Epithelial cell of proximal tubule (primary cell): Measurements from ENCODE around the gene PPP1R36. TPM values are rescaled to one million over a fixed set of nuclear protein-coding genes. Genes with fewer than 3 reads are reported as not detected.

Source experiments
- DNase-seq: peaks from one replicate; pipeline ENCODE4 v3.0.0-alpha.2; 2011; ENCODE audit warnings: low read depth
- H3K4me3 ChIP-seq: 2 replicates; pipeline ENCODE4 v1.5.1; 2011; ENCODE audit warnings: low read depth, mild to moderate bottlenecking, low read length
- CTCF ChIP-seq: conservative IDR thresholded peaks from 2 replicates; pipeline ENCODE4 v1.5.1; 2012; ENCODE audit warnings: low read depth, mild to moderate bottlenecking, low read length
- total RNA-seq: library from RNA; depleted of rRNA; stranded (reverse); fragments of >200 nt; gene quantifications from 2 replicates; pipeline ENCODE4 v1.2.3, GENCODE V29; 2015

The PPP1R36 gene
- total RNA-seq, 1 donor from 2014 or later = 0.12 TPM

GRCh38 chr14:64541972-64542835 lies 7.6 kb upstream of the PPP1R36 start:
- no peak for DNase-seq
- H3K4me3 ChIP-seq = peak overlapping the region; percentile 52
- no peak for TF ChIP-seq CTCF

DNA sequence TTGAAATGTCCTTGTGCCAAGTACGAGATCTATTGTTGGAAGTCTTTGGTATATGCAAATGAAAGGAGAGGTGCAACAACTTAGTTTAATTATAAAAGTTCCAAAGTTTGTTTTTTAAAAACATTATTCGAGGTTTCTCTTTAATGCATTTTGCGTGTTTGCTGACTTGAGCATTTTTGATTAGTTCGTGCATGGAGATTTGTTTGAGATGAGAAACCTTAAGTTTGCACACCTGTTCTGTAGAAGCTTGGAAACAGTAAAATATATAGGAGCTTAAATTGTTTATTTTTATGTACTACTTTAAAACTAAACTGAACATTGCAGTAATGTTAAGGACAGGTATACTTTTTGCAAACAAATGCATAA lies 6.9 kb upstream of the PPP1R36 start:
- DNase-seq = no peak
- H3K4me3 ChIP-seq = peak overlapping the region; percentile 52
- no peak for TF ChIP-seq CTCF

DNA sequence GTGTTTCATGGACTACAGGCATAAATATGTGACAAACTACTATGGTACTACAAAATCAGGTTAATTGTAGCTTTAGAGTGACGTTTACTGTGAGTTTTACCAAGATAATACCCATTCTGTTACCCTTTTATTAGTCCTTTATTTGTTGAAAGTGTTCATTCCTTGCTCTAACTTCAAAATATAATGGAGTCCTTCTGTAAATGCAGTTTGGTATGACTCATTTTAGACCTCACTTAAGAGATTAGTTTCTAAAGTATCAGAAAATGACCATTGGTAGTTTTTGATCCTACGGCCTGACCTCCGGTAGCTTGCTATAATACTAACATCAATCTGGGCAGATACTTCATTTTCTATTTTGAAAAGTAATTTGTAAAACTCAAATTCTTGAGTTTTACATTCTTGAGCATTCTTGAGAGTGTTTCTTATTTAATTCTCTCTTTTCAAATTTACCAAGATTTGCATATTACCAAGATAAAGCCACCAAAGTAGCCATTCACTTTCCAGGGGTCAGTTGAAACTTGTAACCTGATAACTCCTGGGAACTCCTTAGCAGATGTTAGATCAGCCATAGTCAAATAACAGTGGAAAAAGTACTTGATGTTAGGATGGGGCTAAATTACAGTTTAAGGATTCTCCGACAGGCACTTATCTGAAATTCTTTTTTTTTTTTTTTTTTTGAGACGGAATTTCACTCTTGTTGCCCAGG lies 5.0 kb upstream of the PPP1R36 start:
- DNase-seq = no peak
- TF ChIP-seq CTCF = no peak
- no peak overlapping the region for H3K4me3 ChIP-seq

DNA sequence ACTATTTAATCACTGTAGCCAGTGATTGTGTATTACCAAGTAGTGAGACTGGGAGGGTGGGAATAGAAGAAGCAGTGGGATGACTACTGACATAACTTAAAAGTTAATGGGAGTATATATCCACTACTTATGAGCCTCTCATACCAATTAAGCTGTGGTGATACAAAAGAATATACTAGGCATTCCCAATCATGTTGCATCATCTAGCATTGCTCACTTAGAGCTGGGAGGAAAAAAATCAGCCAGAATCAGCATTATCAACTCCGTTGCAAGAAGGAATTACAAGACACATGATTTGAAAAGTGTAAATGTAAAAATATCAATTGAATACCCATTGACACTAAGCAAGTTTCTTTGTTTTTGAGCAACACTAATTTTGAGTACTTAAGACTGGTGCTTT lies 745 bp upstream of the PPP1R36 start:
- DNase-seq = no peak
- no peak for TF ChIP-seq CTCF
- no peak overlapping the region for H3K4me3 ChIP-seq

- no peak overlapping the region for H3K4me3 ChIP-seq
- no peak for DNase-seq
- TF ChIP-seq CTCF = no peak
These were observed 1.0 kb downstream of the PPP1R36 start for GRCh38 chr14:64550621-64551333.

GRCh38 chr14:64554556-64554955 lies 4.8 kb downstream of the PPP1R36 start:
- no peak for TF ChIP-seq CTCF
- no peak for DNase-seq
- H3K4me3 ChIP-seq = no peak overlapping the region
